Stomach (tissue), 9 donors: Measurements from ENCODE around the gene CSTF2. TPM values are rescaled to one million over a fixed set of nuclear protein-coding genes. Genes with fewer than 3 reads are reported as not detected.

Experiments used
- DNase-seq, 2 donors: peaks; one replicate each; pipeline versions ENCODE4 v3.0.0 to v3.0.0-alpha.2; 2013 to 2019
- H3K27ac ChIP-seq, 5 donors: fragments of 200-600 bp in 4 of 5; sonication (generic) in 4 of 5; one replicate each; pipeline ENCODE4 v1.5.1; 2013 to 2019; ENCODE audit warnings: mild to moderate bottlenecking in 1 of 5, moderate library complexity in 1 of 5
- H3K27me3 ChIP-seq, 3 donors: fragments of 200-600 bp; sonication (generic); one replicate each; pipeline ENCODE4 v1.5.1; 2017 to 2019; ENCODE audit warnings: mixed run types in 1 of 3
- H3K36me3 ChIP-seq, 4 donors: fragments of 200-600 bp; sonication (generic); 1 replicate in 3 of 4; 2 replicates in 1 of 4; pipeline ENCODE4 v1.5.1; 2016 to 2019
- H3K4me1 ChIP-seq, 4 donors: fragments of 200-600 bp; sonication (generic); one replicate each; pipeline ENCODE4 v1.5.1; 2016 to 2019
- H3K4me3 ChIP-seq, 4 donors: fragments of 200-600 bp; sonication (generic) in 3 of 4; one replicate each; pipeline ENCODE4 v1.5.1; 2016 to 2019; ENCODE audit warnings: mild to moderate bottlenecking in 1 of 4
- H3K9me3 ChIP-seq, 4 donors: fragments of 200-600 bp; sonication (generic); one replicate each; pipeline ENCODE4 v1.5.1; 2016 to 2019
- CTCF ChIP-seq, 7 experiments: fragments of 450-650 bp in 4 of 7; fragments of 200-600 bp in 3 of 7; sonication (generic) in 3 of 7; IDR thresholded peaks; one replicate each; pipeline ENCODE4 v1.5.1; 2016 to 2019; ENCODE audit warnings: antibody characterized with exemption in 7 of 7, control low read depth in 2 of 7, mild to moderate bottlenecking in 1 of 7
- EP300 ChIP-seq: sonication (generic); formaldehyde crosslinking; IDR thresholded peaks from one replicate; pipeline ENCODE4 v1.6.1; 2017; ENCODE audit warnings: antibody characterized with exemption
- POLR2A ChIP-seq, 4 donors: fragments of 450-650 bp; IDR thresholded peaks; one replicate each; pipeline ENCODE4 v1.6.1; 2016; ENCODE audit warnings: antibody characterized with exemption in 4 of 4, control low read depth in 2 of 4, mild to moderate bottlenecking in 1 of 4, moderate library complexity in 1 of 4
- POLR2AphosphoS5 ChIP-seq, 3 donors: sonication (generic); formaldehyde crosslinking; IDR thresholded peaks; one replicate each; pipeline ENCODE4 v1.6.1; 2016; ENCODE audit warnings: antibody characterized with exemption in 3 of 3
- WGBS, 5 donors: extraction: QIAGEN DNeasy Blood & Tissue Kit in 3 of 5; methylation state at CpG; one replicate each; pipeline versions ENCODE4 v1.1.5 to v1.1.7; 2013 to 2018; 5-methylcytosine and 5-hydroxymethylcytosine counted together
- intact Hi-C: fragments of 100-400 bp; cut with DNase I; formaldehyde crosslinking; loops from one replicate; pipeline ENCODE4 v1.15.1; 2023; ENCODE audit warnings: low total_unique reads
- polyA plus RNA-seq, 3 donors: library from polyadenylated mRNA; stranded (reverse); fragments of 200-250 nt; gene quantifications; one replicate each; pipeline ENCODE4 v1.2.3, GENCODE V29; 2013
- total RNA-seq, 5 donors: library from RNA; depleted of rRNA; stranded (reverse); fragments of >200 nt; gene quantifications; one replicate each; pipeline versions ENCODE4 v1.1.0 to v1.2.3, GENCODE V29; 2014 to 2016
- donor health status: healthy with polysubstance abuse.
- donor health status: Bipolar disorder and iron deficiency.
- donor health status: healthy.

Gene CSTF2
- total and polyA plus RNA-seq, 8 donors: 5.8 to 13.0 (median 7.8) TPM; not detected in 1

DNA sequence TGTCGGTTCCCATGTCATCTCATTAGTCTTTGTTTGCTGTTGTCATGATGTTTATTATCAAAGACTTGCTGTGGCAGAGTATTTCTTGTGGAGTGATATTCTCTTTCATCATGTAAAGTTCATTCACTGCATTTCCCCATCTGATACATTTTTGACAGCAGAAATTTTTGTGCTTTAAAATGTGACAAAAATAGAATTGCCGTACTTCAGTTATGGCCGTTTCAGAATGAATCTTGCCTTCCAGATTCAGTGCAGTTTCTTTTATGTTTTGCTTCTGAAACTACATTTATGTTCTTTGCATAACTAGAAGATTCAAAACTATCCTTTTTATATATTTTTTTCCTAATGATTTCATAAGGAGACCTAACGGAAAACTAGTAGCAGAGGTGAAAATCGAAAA lies 10.0 kb downstream of the CSTF2 start:
- WGBS, 5 donors: 74 to 95% (median 80%) methylated on average over 5 of the region's 5 CpGs
- no peak for TF ChIP-seq POLR2AphosphoS5 (IDR thresholded peaks at IDR 0.05)
- no peak for TF ChIP-seq CTCF (IDR thresholded peaks at IDR 0.05)
- no peak for TF ChIP-seq EP300
- TF ChIP-seq POLR2A (IDR thresholded peaks at IDR 0.05): no peak
- DNase-seq: no peak
- no peaks in the 10 kb centered on the region for H3K27me3 ChIP-seq
- no peaks in the 10 kb centered on the region for H3K9me3 ChIP-seq
- intact Hi-C loops: no loop called here
- no peak overlapping the region for H3K27ac ChIP-seq
- H3K36me3 ChIP-seq: peaks cover 0 to 90% (median 83%) of the 10 kb centered on the region in 4 donors
- H3K4me3 ChIP-seq: no peak overlapping the region
- H3K4me1 ChIP-seq: no peaks in the 10 kb centered on the region

DNA sequence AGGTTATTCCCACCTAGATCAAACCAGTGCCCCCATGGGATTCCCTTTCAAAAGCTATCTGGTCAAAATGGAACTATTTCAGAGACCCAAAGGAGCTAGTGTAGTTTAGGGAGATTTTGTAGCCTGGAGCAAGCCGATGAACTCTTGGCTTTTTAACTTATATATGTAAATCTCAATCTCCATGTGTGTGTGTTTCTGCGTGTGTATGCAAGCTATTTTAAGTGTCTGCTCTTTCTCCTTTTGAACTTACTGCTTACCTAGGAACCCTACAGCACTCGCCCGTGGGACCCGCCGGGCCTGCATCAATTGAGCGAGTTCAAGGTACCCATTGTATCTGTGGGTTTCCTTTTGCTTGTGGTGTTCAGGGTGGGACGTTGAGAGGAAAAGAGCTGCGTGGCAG lies 10.4 kb downstream of the CSTF2 start:
- DNase-seq: no peak
- 89 to 97% (median 91%) methylated on average over 9 of the region's 9 CpGs for WGBS, 5 donors
- TF ChIP-seq POLR2AphosphoS5 (IDR thresholded peaks at IDR 0.05): no peak
- TF ChIP-seq CTCF (IDR thresholded peaks at IDR 0.05): no peak
- Histone ChIP-seq H3K27ac (no peak overlapping the region), H3K27me3 (no peaks in the 10 kb centered on the region), H3K36me3 (peaks cover 0 to 90% (median 84%) of the 10 kb centered on the region in 4 donors), H3K4me1 (no peaks in the 10 kb centered on the region), H3K9me3 (no peaks in the 10 kb centered on the region), H3K4me3 (no peak overlapping the region)
- intact Hi-C loops: no loop called here

DNA sequence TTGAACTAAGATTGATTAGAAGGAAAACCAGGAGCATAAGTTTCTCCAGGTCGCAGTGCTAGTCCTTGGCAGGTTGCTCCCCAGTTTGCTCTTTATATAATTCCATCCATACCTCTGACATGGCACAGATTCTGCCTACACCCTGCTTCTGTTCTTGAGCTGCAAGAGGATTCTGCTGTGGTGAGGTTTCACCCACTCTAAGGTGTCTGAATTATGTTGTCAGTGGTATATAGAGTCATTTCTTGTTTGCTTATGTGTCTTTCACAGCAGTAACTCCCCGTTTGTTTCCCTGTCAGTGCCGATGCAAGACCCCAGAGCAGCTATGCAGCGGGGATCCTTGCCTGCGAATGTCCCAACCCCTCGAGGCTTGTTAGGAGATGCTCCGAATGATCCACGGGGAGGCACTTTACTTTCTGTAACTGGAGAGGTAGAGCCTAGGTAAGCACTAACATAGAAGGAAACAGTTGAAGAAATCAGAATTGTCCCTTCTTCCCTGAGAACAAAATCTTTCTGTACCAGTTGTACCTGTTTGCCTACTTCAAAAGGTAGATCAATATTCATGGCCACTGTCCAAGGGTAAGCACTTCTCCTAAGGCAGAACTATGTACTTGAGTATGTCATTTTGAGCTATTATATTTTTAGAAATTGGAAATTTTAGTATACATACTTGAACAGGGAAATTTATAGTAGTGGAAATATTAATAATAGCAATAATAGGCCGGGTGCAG lies 11.2 kb downstream of the CSTF2 start:
- Histone ChIP-seq H3K27me3 (no peaks in the 10 kb centered on the region), H3K4me1 (no peaks in the 10 kb centered on the region), H3K36me3 (peaks cover 0 to 87% (median 83%) of the 10 kb centered on the region in 4 donors), H3K4me3 (no peak overlapping the region), H3K9me3 (no peaks in the 10 kb centered on the region), H3K27ac (no peak overlapping the region)
- TF ChIP-seq POLR2AphosphoS5 (IDR thresholded peaks at IDR 0.05) (no peak), POLR2A (IDR thresholded peaks at IDR 0.05) (no peak), EP300 (no peak), CTCF (IDR thresholded peaks at IDR 0.05) (no peak)
- WGBS, 5 donors: 88 to 96% (median 92%) methylated on average over 9 of the region's 9 CpGs
- intact Hi-C loops: no loop called here
- no peak for DNase-seq

DNA sequence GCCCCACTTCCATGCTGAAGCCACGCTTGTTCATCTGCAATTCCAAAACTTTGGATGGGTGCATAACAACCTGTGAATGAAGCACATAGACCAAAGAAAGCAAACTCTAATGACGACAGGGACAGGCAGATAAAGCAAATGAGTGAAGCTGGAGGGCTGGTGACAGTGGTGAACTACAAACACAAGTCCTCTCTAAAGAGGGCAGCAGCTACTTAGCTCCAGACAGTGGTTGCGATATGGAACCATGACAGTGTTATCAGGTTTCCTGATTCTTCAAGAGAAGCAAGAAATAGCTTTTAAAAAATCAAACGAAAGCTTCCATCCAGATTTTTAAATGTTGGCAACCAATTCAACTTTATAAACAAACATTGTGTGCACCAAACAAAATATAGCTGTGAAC lies 30.1 kb downstream of the CSTF2 start:
- Histone ChIP-seq H3K36me3 (no peaks in the 10 kb centered on the region), H3K27me3 (peaks cover 0 to 3% (median 0%) of the 10 kb centered on the region in 3 donors), H3K4me1 (no peaks in the 10 kb centered on the region), H3K27ac (no peak overlapping the region), H3K4me3 (no peak overlapping the region), H3K9me3 (no peaks in the 10 kb centered on the region)
- DNase-seq: no peak
- intact Hi-C loops: no loop called here
- 62 to 74% (median 70%) methylated on average over 4 of the region's 4 CpGs for WGBS, 5 donors
- TF ChIP-seq EP300 (no peak), POLR2AphosphoS5 (IDR thresholded peaks at IDR 0.05) (no peak), CTCF (IDR thresholded peaks at IDR 0.05) (no peak), POLR2A (IDR thresholded peaks at IDR 0.05) (no peak)
